Endodermal cell (in vitro differentiated cells): ENCODE data around the gene VIPR2. TPM values are rescaled to one million over a fixed set of nuclear protein-coding genes. Genes with fewer than 3 reads are reported as not detected.

Source experiments
- DNase-seq: peaks from one replicate; pipeline ENCODE4 v3.0.0-alpha.2; 2017
- H3K27ac ChIP-seq: 2 replicates; pipeline ENCODE4 v1.5.1; 2013; ENCODE audit warnings: mild to moderate bottlenecking, low read depth, low read length, moderate library complexity
- H3K27me3 ChIP-seq: 2 replicates; pipeline ENCODE4 v1.6.1; 2013; ENCODE audit warnings: mild to moderate bottlenecking, low read length, moderate library complexity; ENCODE audit not compliant: insufficient read depth, control insufficient read depth, poor library complexity, severe bottlenecking
- H3K36me3 ChIP-seq: 2 replicates; pipeline ENCODE4 v1.7.0; 2013; ENCODE audit warnings: mild to moderate bottlenecking, low read length, moderate library complexity; ENCODE audit not compliant: control insufficient read depth, insufficient read depth
- H3K4me1 ChIP-seq: one replicate; pipeline ENCODE4 v1.7.0; 2013; ENCODE audit warnings: low read length; ENCODE audit not compliant: control insufficient read depth, insufficient read depth
- H3K4me3 ChIP-seq: 2 replicates; pipeline ENCODE4 v1.5.1; 2013; ENCODE audit warnings: mild to moderate bottlenecking, low read length, moderate library complexity
- H3K9ac ChIP-seq: 2 replicates; pipeline ENCODE4 v1.6.1; 2013; ENCODE audit warnings: mild to moderate bottlenecking, low read length, moderate library complexity; ENCODE audit not compliant: poor library complexity, severe bottlenecking; ENCODE audit errors: extremely low read depth
- H3K9me3 ChIP-seq: 2 replicates; pipeline ENCODE4 v1.6.1; 2013; ENCODE audit warnings: mild to moderate bottlenecking, low read length, moderate library complexity; ENCODE audit not compliant: control insufficient read depth
- H3K27ac Mint-ChIP-seq: 2 replicates; pipeline ENCODE4 v1.8.0; 2020; ENCODE audit warnings: mixed read lengths
- H3K27me3 Mint-ChIP-seq: 2 replicates; pipeline ENCODE4 v1.8.0; 2021; ENCODE audit warnings: mild to moderate bottlenecking, mixed read lengths; ENCODE audit not compliant: insufficient read depth
- H3K36me3 Mint-ChIP-seq: 2 replicates; pipeline ENCODE4 v1.8.0; 2020; ENCODE audit warnings: low read depth, mixed read lengths
- H3K4me1 Mint-ChIP-seq: 2 replicates; pipeline ENCODE4 v1.8.0; 2020; ENCODE audit warnings: mixed read lengths
- H3K4me3 Mint-ChIP-seq: 2 replicates; pipeline ENCODE4 v1.8.0; 2020; ENCODE audit warnings: mild to moderate bottlenecking, moderate library complexity, mixed read lengths
- H3K9me3 Mint-ChIP-seq: 2 replicates; pipeline ENCODE4 v1.8.0; 2020; ENCODE audit warnings: mild to moderate bottlenecking, mixed read lengths
- WGBS, 2 experiments: methylation state at CpG; one replicate each; pipeline versions ENCODE4 v1.1.5 to v1.1.7; 2013; ENCODE audit warnings: missing lambda C conversion rate in 2 of 2, mixed read lengths in 1 of 2; ENCODE audit not compliant: insufficient coverage in 1 of 2, insufficient read length in 1 of 2; 5-methylcytosine and 5-hydroxymethylcytosine counted together
- total RNA-seq, 2 donors: library from RNA; stranded (reverse); fragmentation: NEBNext Ultra II Directional in 1 of 2; extraction: Animal tissue kit (Norgen Biotek cat#: 25700) in 1 of 2; gene quantifications; 2 replicates in 1 of 2; 3 replicates in 1 of 2; pipeline ENCODE4 v1.2.1, GENCODE V29; 2021
- TF ChIP-seq, protein P1 (sequence below): fragments of 200-600 bp; sonication (generic); conservative IDR thresholded peaks from 2 replicates; pipeline ENCODE4 v1.5.0; 2021; ENCODE audit warnings: antibody characterized with exemption, mild to moderate bottlenecking

Gene VIPR2
- total RNA-seq, 2 donors from 2014 or later, result 0.64 to 1.8 TPM

DNA sequence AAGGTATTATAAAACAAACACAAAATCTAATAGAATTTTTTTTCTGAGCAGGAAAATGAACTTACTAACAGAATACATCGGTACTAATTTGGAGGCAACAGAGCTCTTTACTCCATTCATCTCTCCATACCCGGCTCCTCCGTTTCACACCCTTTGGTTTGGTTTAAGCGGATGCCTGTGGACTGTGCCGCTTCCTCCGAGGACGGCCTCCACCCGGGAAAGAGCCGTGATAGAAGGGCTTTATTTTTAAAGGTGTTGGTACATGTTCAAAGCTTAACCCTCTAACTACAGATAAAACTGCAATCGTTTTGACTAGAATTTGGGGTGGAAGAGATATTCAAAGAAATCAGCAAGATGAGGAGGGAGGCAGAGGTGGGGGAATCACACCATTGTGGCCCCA, 1.9 kb downstream of the VIPR2 start:
- Mint-ChIP-seq H3K9me3 (peaks cover 20% of the 10 kb centered on the region), H3K27ac (no peak overlapping the region), H3K4me3 (peak overlapping the region; percentile 67), H3K4me1 (peaks cover 32% of the 10 kb centered on the region), H3K36me3 (peaks cover 22% of the 10 kb centered on the region), H3K27me3 (peaks cover 32% of the 10 kb centered on the region)
- Histone ChIP-seq H3K27me3 (peaks cover 38% of the 10 kb centered on the region), H3K4me3 (peak overlapping the region; percentile 75), H3K36me3 (no peaks in the 10 kb centered on the region), H3K4me1 (peaks cover 4% of the 10 kb centered on the region), H3K9me3 (peaks cover 45% of the 10 kb centered on the region), H3K9ac (no peak overlapping the region), H3K27ac (no peak overlapping the region)
- TF ChIP-seq, protein P1, sequence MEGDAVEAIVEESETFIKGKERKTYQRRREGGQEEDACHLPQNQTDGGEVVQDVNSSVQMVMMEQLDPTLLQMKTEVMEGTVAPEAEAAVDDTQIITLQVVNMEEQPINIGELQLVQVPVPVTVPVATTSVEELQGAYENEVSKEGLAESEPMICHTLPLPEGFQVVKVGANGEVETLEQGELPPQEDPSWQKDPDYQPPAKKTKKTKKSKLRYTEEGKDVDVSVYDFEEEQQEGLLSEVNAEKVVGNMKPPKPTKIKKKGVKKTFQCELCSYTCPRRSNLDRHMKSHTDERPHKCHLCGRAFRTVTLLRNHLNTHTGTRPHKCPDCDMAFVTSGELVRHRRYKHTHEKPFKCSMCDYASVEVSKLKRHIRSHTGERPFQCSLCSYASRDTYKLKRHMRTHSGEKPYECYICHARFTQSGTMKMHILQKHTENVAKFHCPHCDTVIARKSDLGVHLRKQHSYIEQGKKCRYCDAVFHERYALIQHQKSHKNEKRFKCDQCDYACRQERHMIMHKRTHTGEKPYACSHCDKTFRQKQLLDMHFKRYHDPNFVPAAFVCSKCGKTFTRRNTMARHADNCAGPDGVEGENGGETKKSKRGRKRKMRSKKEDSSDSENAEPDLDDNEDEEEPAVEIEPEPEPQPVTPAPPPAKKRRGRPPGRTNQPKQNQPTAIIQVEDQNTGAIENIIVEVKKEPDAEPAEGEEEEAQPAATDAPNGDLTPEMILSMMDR, result no peak
- peak; percentile 48 for DNase-seq
- 73 to 100% methylated on average over 1 to 8 of the region's 10 CpGs for WGBS, 2 experiments

DNA sequence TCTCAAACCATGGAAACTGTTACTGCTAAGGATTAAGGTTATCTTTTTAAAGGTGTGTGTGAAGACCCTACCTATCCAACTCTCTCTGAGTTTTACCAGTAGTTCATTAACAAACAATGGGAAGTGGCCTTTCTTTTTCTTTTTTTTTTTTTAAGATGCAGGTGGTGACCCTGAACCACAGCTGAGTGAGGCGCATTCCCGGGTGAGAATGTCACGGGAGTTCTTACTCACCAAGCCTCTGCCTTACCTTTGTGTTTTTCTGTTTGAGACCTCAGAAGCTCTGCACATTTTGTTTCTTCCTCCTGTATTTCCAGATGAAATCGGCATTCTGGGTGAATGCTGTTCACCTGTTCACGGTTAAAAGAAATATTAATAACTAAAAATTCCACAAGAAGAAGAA, 2.5 kb downstream of the VIPR2 start:
- H3K4me1 Mint-ChIP-seq, result peaks cover 32% of the 10 kb centered on the region
- WGBS, 2 experiments, result 63 to 72% methylated on average over 4 to 5 of the region's 5 CpGs
- peaks cover 38% of the 10 kb centered on the region for H3K27me3 ChIP-seq
- H3K36me3 ChIP-seq, result no peaks in the 10 kb centered on the region
- H3K9me3 ChIP-seq, result peaks cover 50% of the 10 kb centered on the region
- peak overlapping the region; percentile 81 for H3K27ac Mint-ChIP-seq
- TF ChIP-seq, protein P1, result no peak
- H3K4me1 ChIP-seq, result peaks cover 4% of the 10 kb centered on the region
- no peak overlapping the region for H3K4me3 Mint-ChIP-seq
- peaks cover 32% of the 10 kb centered on the region for H3K27me3 Mint-ChIP-seq
- H3K9ac ChIP-seq, result no peak overlapping the region
- no peak overlapping the region for H3K27ac ChIP-seq
- H3K9me3 Mint-ChIP-seq, result peaks cover 20% of the 10 kb centered on the region
- no peak overlapping the region for H3K4me3 ChIP-seq
- H3K36me3 Mint-ChIP-seq, result peaks cover 22% of the 10 kb centered on the region
- peak; percentile 50 for DNase-seq

DNA sequence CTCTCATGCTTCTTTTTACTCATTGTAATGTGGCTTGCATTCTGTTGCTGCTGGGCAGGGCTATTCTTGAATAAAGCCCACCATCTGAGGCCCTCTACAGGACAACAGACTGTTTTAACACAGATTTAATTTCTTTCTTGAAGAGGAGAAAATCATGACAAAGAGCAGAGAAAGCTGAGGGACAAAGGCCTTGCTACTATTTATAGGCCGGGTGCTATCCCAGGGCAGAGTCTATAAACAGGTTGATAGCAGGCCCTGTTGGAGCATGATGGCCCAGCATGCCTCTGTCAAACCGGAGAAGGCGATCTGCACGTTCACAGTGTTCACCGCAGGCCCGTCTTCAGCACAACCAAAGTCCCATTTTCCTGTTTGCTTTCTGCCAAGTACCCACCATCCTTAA, 3.0 kb downstream of the VIPR2 start:
- Mint-ChIP-seq H3K36me3 (peaks cover 22% of the 10 kb centered on the region), H3K27ac (peak overlapping the region; percentile 81), H3K9me3 (peaks cover 20% of the 10 kb centered on the region), H3K4me1 (peaks cover 32% of the 10 kb centered on the region), H3K4me3 (no peak overlapping the region), H3K27me3 (peaks cover 32% of the 10 kb centered on the region)
- H3K4me3 ChIP-seq, result no peak overlapping the region
- no peaks in the 10 kb centered on the region for H3K36me3 ChIP-seq
- H3K9me3 ChIP-seq, result peaks cover 49% of the 10 kb centered on the region
- peak; percentile 69 for DNase-seq
- TF ChIP-seq, protein P1, result peak; percentile 53
- peaks cover 37% of the 10 kb centered on the region for H3K27me3 ChIP-seq
- H3K9ac ChIP-seq, result no peak overlapping the region
- WGBS, 2 experiments, result 30 to 51% methylated on average over 2 to 6 of the region's 6 CpGs
- peaks cover 4% of the 10 kb centered on the region for H3K4me1 ChIP-seq
- no peak overlapping the region for H3K27ac ChIP-seq
